SK-N-SH (cell line): ENCODE measurements around the gene NUDT22. TPM values are rescaled to one million over a fixed set of nuclear protein-coding genes. Genes with fewer than 3 reads are reported as not detected.

ENCODE experiments used
- CTCF ChIA-PET: fragments of 300-600, 350-600 bp; formaldehyde crosslinking; extraction: SDS; loops from one replicate; lab custom pipeline; 2021; lab: Yijun Ruan, JAX
- POLR2A ChIA-PET: fragments of 350-600 bp; sonication (Branson Sonifier 250); formaldehyde crosslinking; extraction: SDS; loops from one replicate; lab custom pipeline; 2020; ENCODE audit warnings: antibody characterized with exemption, inconsistent platforms; lab: Yijun Ruan, JAX
- DNase-seq: peaks from one replicate; pipeline ENCODE4 v3.0.0; 2012
- H2AFZ ChIP-seq: fragments of 200-600 bp; sonication (generic); 2 replicates; pipeline ENCODE4 v1.8.1; 2016; ENCODE audit warnings: antibody characterized with exemption, mild to moderate bottlenecking, low read depth
- H3F3A ChIP-seq: fragments of 200-600 bp; sonication (generic); replicated peaks from 2 replicates; pipeline ENCODE3; 2016; ENCODE audit warnings: antibody characterized with exemption, mild to moderate bottlenecking; ENCODE audit not compliant: insufficient read depth
- H3K27ac ChIP-seq, 2 experiments: fragments of 200-500 bp in 1 of 2; fragments of 200-600 bp in 1 of 2; sonication (Bioruptor generic) in 1 of 2; sonication (generic), shearing (Covaris generic) in 1 of 2; 2 replicates each; pipeline versions ENCODE4 v1.5.1 to v1.6.1; 2014 to 2016; ENCODE audit warnings: low read depth in 2 of 2, inconsistent platforms in 1 of 2, low read length in 1 of 2, mild to moderate bottlenecking in 1 of 2, mixed read lengths in 1 of 2
- H3K27me3 ChIP-seq: fragments of 200-600 bp; sonication (generic), shearing (Covaris generic); 2 replicates; pipeline ENCODE4 v1.6.1; 2016; ENCODE audit warnings: mixed run types; ENCODE audit not compliant: insufficient read depth
- H3K36me3 ChIP-seq, 2 experiments: fragments of 200-500 bp in 1 of 2; fragments of 200-600 bp in 1 of 2; sonication (Bioruptor generic) in 1 of 2; sonication (generic) in 1 of 2; replicated peaks in 1 of 2; 2 replicates each; pipeline versions ENCODE3 to v1.5.1; 2014 to 2016; ENCODE audit warnings: low read length in 1 of 2, mild to moderate bottlenecking in 1 of 2; ENCODE audit not compliant: insufficient read depth in 2 of 2, control insufficient read depth in 1 of 2
- H3K4me1 ChIP-seq, 2 experiments: fragments of 200-500 bp in 1 of 2; fragments of 200-600 bp in 1 of 2; sonication (Bioruptor generic) in 1 of 2; sonication (generic), shearing (Covaris generic) in 1 of 2; 2 replicates each; pipeline versions ENCODE4 v1.5.1 to v1.6.1; 2014 to 2016; ENCODE audit warnings: low read depth in 1 of 2, low read length in 1 of 2, mixed run types in 1 of 2; ENCODE audit not compliant: insufficient read depth in 2 of 2, control insufficient read depth in 1 of 2
- H3K4me2 ChIP-seq: fragments of 200-600 bp; sonication (generic), shearing (Covaris generic); 2 replicates; pipeline ENCODE4 v1.6.1; 2017; ENCODE audit warnings: mixed run types
- H3K4me3 ChIP-seq, 2 experiments: fragments of 200-500 bp in 1 of 2; fragments of 200-600 bp in 1 of 2; sonication (Bioruptor generic) in 1 of 2; sonication (generic), shearing (Covaris generic) in 1 of 2; 2 replicates each; pipeline versions ENCODE4 v1.5.1 to v1.8.1; 2014 to 2016; ENCODE audit warnings: low read depth in 2 of 2, inconsistent platforms in 1 of 2, low read length in 1 of 2, mild to moderate bottlenecking in 1 of 2, mixed read lengths in 1 of 2, moderate library complexity in 1 of 2
- H3K79me2 ChIP-seq: fragments of 200-600 bp; sonication (generic); 2 replicates; pipeline ENCODE4 v1.8.1; 2017; ENCODE audit warnings: mild to moderate bottlenecking; ENCODE audit not compliant: insufficient read depth
- H3K9ac ChIP-seq: fragments of 200-600 bp; sonication (generic); 2 replicates; pipeline ENCODE4 v1.6.1; 2017; ENCODE audit warnings: mixed run types
- H3K9me2 ChIP-seq: fragments of 200-600 bp; sonication (generic); 2 replicates; pipeline ENCODE4 v1.6.1; 2017; ENCODE audit warnings: mixed run types
- H3K9me3 ChIP-seq: fragments of 200-600 bp; sonication (generic); 2 replicates; pipeline ENCODE4 v1.6.1; 2017; ENCODE audit warnings: mixed run types, mild to moderate bottlenecking, moderate library complexity
- H4K20me1 ChIP-seq: fragments of 200-600 bp; sonication (generic); 2 replicates; pipeline ENCODE4 v1.6.1; 2017; ENCODE audit warnings: mild to moderate bottlenecking, mixed run types; ENCODE audit not compliant: insufficient read depth
- CHD2 ChIP-seq: fragments of 150-350 bp; IDR thresholded peaks from 2 replicates; pipeline ENCODE4 v1.6.1; 2018; ENCODE audit warnings: low read length; ENCODE audit not compliant: partially characterized antibody
- EZH2phosphoT487 ChIP-seq: fragments of 200-600 bp; sonication (generic); IDR thresholded peaks from 2 replicates; pipeline ENCODE4 v1.6.1; 2017; ENCODE audit warnings: low read depth, mixed run types, mild to moderate bottlenecking, antibody characterized with exemption, moderate library complexity, borderline replicate concordance
- FOSL2 ChIP-seq: IDR thresholded peaks from 2 replicates; pipeline ENCODE4 v1.4.0; 2012; ENCODE audit warnings: low read depth, mild to moderate bottlenecking, moderate library complexity, borderline replicate concordance
- FOXJ3 ChIP-seq: sonication (generic); formaldehyde crosslinking; IDR thresholded peaks from 2 replicates; pipeline ENCODE4 v1.5.1; 2020; ENCODE audit warnings: mild to moderate bottlenecking, missing genetic modification reagents
- FOXM1 ChIP-seq: IDR thresholded peaks from 2 replicates; pipeline ENCODE4 v1.4.0; 2012; ENCODE audit warnings: low read depth, mild to moderate bottlenecking
- MXI1 ChIP-seq: IDR thresholded peaks from 2 replicates; pipeline ENCODE4 v1.6.1; 2012; ENCODE audit warnings: mild to moderate bottlenecking, low read depth, low read length, improper control_type of control experiment
- NFIC ChIP-seq: IDR thresholded peaks from 2 replicates; pipeline ENCODE4 v1.4.0; 2012; ENCODE audit warnings: borderline replicate concordance
- POLR2AphosphoS5 ChIP-seq: IDR thresholded peaks from 2 replicates; pipeline ENCODE4 v1.6.1; 2012; ENCODE audit warnings: low read depth, low read length
- RXRA ChIP-seq: IDR thresholded peaks from 2 replicates; pipeline ENCODE4 v1.4.0; 2012; ENCODE audit warnings: low read depth, mild to moderate bottlenecking, borderline replicate concordance
- SMC3 ChIP-seq: IDR thresholded peaks from 2 replicates; pipeline ENCODE4 v1.6.1; 2012; ENCODE audit warnings: low read depth, low read length, improper control_type of control experiment
- YY1 ChIP-seq: IDR thresholded peaks from 2 replicates; pipeline ENCODE4 v1.4.0; 2012; ENCODE audit warnings: low read depth, mild to moderate bottlenecking
- WGBS: methylation state at CpG from one replicate; pipeline ENCODE4 v1.1.6; 2017; ENCODE audit warnings: low lambda C conversion rate; 5-methylcytosine and 5-hydroxymethylcytosine counted together
- polyA plus RNA-seq, 3 experiments: library from polyadenylated mRNA; depleted of rRNA; stranded (reverse); fragments of >200 nt; gene quantifications; 2 replicates each; pipeline ENCODE4 v1.2.3, GENCODE V29; 2012
- TF ChIP-seq, protein P1 (sequence below): fragments of 150-350 bp; IDR thresholded peaks from 2 replicates; pipeline ENCODE4 v1.6.1; 2016; ENCODE audit warnings: mild to moderate bottlenecking, low read depth, low read length
- TF ChIP-seq, protein P2 (sequence below): IDR thresholded peaks from 2 replicates; pipeline ENCODE4 v1.4.0; 2012; ENCODE audit warnings: low read depth, borderline replicate concordance
- TF ChIP-seq, protein P3 (sequence below): IDR thresholded peaks from 2 replicates; pipeline ENCODE4 v1.4.0; 2012; ENCODE audit warnings: low read depth, borderline replicate concordance

Gene NUDT22
- polyA plus RNA-seq, 1 of the 3 experiments (the other 2 are of a cell fraction), result 72.7 TPM

DNA sequence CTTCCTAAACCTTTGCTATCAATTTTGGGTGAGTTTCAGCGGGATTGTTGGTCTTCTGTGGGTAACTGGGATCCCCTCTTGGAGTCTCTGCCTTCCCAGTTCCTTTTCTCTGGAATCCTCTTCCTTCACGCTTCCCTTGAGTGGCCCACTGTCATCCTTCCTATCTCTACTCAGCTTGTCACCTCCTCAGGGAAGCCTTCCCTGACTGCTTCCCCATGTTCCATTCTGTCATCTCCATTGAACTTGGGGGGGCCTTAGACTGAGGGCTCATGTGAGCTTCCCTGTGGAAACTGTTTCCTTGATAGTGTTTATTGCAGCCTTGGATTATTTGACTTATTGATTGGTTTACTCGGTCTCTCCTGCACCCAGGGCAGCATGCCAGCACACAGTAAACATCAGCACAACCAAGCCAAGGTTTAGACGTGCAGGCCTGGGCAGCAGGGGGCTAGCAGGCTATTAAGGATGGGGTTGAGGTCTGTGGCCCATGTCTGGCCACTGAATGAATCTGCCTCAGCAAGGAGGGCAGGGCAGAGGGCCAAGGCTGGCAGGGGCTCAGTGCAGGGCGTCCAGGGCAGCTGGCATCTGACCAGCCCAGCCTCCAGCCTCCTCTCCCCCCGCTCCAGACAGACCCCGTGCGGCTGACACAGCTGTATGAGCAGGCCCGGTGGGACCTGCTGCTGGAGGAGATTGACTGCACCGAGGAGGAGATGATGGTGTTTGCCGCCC, 7.3 kb upstream of the NUDT22 start:
- Histone ChIP-seq H3K9me2 (no peaks in the 10 kb centered on the region), H3K4me2 (no peak overlapping the region), H3F3A (peaks cover 5% of the 10 kb centered on the region), H3K27ac (peak overlapping the region in 1 of 2 experiments; percentile 51; a peak in 1 of 4 replicates), H3K4me1 (peaks cover 3 to 13% of the 10 kb centered on the region in 2 experiments; a peak in 1 of 4 replicates), H3K9me3 (no peaks in the 10 kb centered on the region), H3K4me3 (no peak overlapping the region), H2AFZ (no peak overlapping the region)
- TF ChIP-seq POLR2AphosphoS5 (no peak), YY1 (no peak), MXI1 (no peak), FOSL2 (no peak), FOXM1 (no peak), FOXJ3 (CRISPR knock-in tag) (no peak), SMC3 (no peak), RXRA (no peak), CHD2 (no peak), NFIC (no peak), EZH2phosphoT487 (no peak)
- TF ChIP-seq, protein P1, sequence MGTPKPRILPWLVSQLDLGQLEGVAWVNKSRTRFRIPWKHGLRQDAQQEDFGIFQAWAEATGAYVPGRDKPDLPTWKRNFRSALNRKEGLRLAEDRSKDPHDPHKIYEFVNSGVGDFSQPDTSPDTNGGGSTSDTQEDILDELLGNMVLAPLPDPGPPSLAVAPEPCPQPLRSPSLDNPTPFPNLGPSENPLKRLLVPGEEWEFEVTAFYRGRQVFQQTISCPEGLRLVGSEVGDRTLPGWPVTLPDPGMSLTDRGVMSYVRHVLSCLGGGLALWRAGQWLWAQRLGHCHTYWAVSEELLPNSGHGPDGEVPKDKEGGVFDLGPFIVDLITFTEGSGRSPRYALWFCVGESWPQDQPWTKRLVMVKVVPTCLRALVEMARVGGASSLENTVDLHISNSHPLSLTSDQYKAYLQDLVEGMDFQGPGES, result no peak
- TF ChIP-seq, protein P2, sequence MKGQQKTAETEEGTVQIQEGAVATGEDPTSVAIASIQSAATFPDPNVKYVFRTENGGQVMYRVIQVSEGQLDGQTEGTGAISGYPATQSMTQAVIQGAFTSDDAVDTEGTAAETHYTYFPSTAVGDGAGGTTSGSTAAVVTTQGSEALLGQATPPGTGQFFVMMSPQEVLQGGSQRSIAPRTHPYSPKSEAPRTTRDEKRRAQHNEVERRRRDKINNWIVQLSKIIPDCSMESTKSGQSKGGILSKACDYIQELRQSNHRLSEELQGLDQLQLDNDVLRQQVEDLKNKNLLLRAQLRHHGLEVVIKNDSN, result no peak
- TF ChIP-seq, all 33 proteins: peak for 0
- DNase-seq, result peak; percentile 68
- Histone ChIP-seq H3K79me2 (no peaks in the 10 kb centered on the region), H3K27me3 (no peaks in the 10 kb centered on the region), H3K36me3 (peaks cover 0 to 7% of the 10 kb centered on the region in 2 experiments), H4K20me1 (no peaks in the 10 kb centered on the region), H3K9ac (no peak overlapping the region)
- POLR2A ChIA-PET, result interaction anchor here (0.6 to 1.7 kb wide), 5 partner anchors 8 to 1328 kb away, joined by 3 to 5 read pairs (median 3); partner anchors contain the start of genes NUDT22 and STIP1
- 61% methylated on average over 4 of the region's 11 CpGs for WGBS
- CTCF ChIA-PET, result interaction anchor here (1.1 to 5.7 kb wide), 3 partner anchors 13 to 136 kb away, joined by 3 to 50 read pairs (median 4); partner anchors contain the start of gene FERMT3

DNA sequence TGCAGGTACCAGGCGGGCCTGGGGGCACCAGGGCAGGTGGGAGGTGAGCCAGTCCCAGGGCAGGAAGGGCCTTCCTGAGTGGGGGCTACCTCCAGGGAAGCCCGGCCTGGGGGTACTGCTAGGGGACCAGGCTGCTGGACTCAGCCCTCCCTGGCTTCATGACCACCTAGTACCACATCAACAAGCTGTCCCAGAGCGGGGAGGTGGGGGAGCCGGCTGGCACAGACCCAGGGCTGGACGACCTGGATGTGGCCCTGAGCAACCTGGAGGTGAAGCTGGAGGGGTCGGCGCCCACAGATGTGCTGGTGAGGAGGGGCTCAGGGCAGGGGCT, 6.8 kb upstream of the NUDT22 start:
- Histone ChIP-seq H3K9me3 (no peaks in the 10 kb centered on the region), H3K27me3 (no peaks in the 10 kb centered on the region), H3F3A (peaks cover 2% of the 10 kb centered on the region), H3K4me3 (no peak overlapping the region)
- TF ChIP-seq, protein P3, sequence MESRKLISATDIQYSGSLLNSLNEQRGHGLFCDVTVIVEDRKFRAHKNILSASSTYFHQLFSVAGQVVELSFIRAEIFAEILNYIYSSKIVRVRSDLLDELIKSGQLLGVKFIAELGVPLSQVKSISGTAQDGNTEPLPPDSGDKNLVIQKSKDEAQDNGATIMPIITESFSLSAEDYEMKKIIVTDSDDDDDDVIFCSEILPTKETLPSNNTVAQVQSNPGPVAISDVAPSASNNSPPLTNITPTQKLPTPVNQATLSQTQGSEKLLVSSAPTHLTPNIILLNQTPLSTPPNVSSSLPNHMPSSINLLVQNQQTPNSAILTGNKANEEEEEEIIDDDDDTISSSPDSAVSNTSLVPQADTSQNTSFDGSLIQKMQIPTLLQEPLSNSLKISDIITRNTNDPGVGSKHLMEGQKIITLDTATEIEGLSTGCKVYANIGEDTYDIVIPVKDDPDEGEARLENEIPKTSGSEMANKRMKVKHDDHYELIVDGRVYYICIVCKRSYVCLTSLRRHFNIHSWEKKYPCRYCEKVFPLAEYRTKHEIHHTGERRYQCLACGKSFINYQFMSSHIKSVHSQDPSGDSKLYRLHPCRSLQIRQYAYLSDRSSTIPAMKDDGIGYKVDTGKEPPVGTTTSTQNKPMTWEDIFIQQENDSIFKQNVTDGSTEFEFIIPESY, result no peak
- TF ChIP-seq, all 33 proteins: peak for 0
- Histone ChIP-seq H2AFZ (no peak overlapping the region), H3K4me1 (peaks cover 3 to 16% of the 10 kb centered on the region in 2 experiments; a peak in 1 of 4 replicates), H3K4me2 (no peak overlapping the region), H3K9ac (no peak overlapping the region), H3K36me3 (peaks cover 0 to 10% of the 10 kb centered on the region in 2 experiments), H3K79me2 (no peaks in the 10 kb centered on the region), H3K9me2 (no peaks in the 10 kb centered on the region), H3K27ac (peak overlapping the region in 1 of 2 experiments; percentile 51; a peak in 1 of 4 replicates), H4K20me1 (no peaks in the 10 kb centered on the region)
- ChIA-PET POLR2A (interaction anchor here (0.6 to 1.7 kb wide), 5 partner anchors 10 to 1329 kb away, joined by 3 to 5 read pairs (median 3); partner anchors contain the start of gene STIP1), CTCF (interaction anchor here (0.7 to 5.7 kb wide), 4 partner anchors 13 to 136 kb away, joined by 3 to 50 read pairs (median 4); partner anchors contain the start of gene FERMT3)
- 85% methylated on average over 2 of the region's 7 CpGs for WGBS
- DNase-seq, result no peak
